Neural progenitor cell (in vitro differentiated cells): ENCODE data around the gene ERBIN.

Experiments used
- CTCF ChIP-seq: fragments of 200-600 bp; sonication (generic); IDR thresholded peaks from 2 replicates; pipeline ENCODE4 v1.5.1; 2017; ENCODE audit warnings: antibody characterized with exemption, mild to moderate bottlenecking
- EZH2phosphoT487 ChIP-seq: fragments of 200-600 bp; sonication (generic); IDR thresholded peaks from 2 replicates; pipeline ENCODE4 v1.6.1; 2017; ENCODE audit warnings: antibody characterized with exemption

DNA sequence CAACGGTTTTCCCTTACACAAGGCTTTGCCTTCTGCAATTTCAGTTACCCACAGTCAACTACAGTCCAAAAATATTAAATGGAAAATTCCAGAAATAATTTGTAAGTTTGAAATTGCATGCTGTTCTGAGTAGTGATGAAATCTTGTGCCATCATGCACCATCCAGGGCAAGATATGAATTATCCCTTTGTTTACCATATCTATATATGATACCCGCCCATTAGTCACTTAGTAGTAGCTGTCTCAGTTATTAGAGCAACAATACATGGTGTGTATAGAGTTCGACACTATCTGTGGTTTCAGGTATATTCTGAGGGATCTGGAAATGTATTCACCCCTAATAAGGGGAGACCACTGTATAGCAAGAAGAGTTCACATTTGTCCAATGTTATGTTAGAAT, 29.4 kb downstream of the ERBIN start:
- no peak for TF ChIP-seq EZH2phosphoT487
- no peak for TF ChIP-seq CTCF
